Adrenal gland (tissue), 12 donors: ENCODE results near the gene ZBTB46. TPM values are rescaled to one million over a fixed set of nuclear protein-coding genes. Genes with fewer than 3 reads are reported as not detected.

Source experiments
- DNase-seq, 7 donors: peaks; one replicate each; pipeline ENCODE4 v3.0.0-alpha.2; 2019 to 2020
- H3K27ac ChIP-seq, 5 donors: fragments of 200-600 bp; sonication (generic) in 4 of 5; 1 replicate in 3 of 5; 2 replicates in 2 of 5; pipeline versions ENCODE4 v1.5.1 to v1.8.0; 2016 to 2020; ENCODE audit warnings: mild to moderate bottlenecking in 1 of 5
- H3K27me3 ChIP-seq: fragments of 200-600 bp; 2 replicates; pipeline ENCODE4 v1.8.0; 2021
- H3K36me3 ChIP-seq, 2 donors: fragments of 200-600 bp; replicated peaks in 1 of 2; 1 replicate in 1 of 2; 2 replicates in 1 of 2; pipeline versions ENCODE4 v1.5.1 to v1.8.0; 2018 to 2022
- H3K4me1 ChIP-seq, 2 donors: fragments of 200-600 bp; replicated peaks in 1 of 2; 1 replicate in 1 of 2; 2 replicates in 1 of 2; pipeline versions ENCODE4 v1.5.1 to v1.8.0; 2018 to 2021
- H3K4me3 ChIP-seq, 4 donors: fragments of 200-600 bp; sonication (generic) in 3 of 4; one replicate each; pipeline ENCODE4 v1.5.1; 2016 to 2018
- H3K9me3 ChIP-seq, 3 donors: fragments of 200-600 bp; sonication (generic) in 1 of 3; replicated peaks in 1 of 3; 1 replicate in 2 of 3; 2 replicates in 1 of 3; pipeline versions ENCODE4 v1.5.1 to v1.8.0; 2016 to 2021
- POLR2A ChIP-seq, 2 donors: fragments of 450-650 bp; IDR thresholded peaks; one replicate each; pipeline ENCODE4 v1.6.1; 2017; ENCODE audit warnings: antibody characterized with exemption in 2 of 2, mild to moderate bottlenecking in 2 of 2, moderate library complexity in 1 of 2
- WGBS, 4 donors: extraction: QIAGEN DNeasy Blood & Tissue Kit in 2 of 4; methylation state at CpG; one replicate each; pipeline versions ENCODE4 v1.1.5 to v1.1.7; 2013 to 2017; 5-methylcytosine and 5-hydroxymethylcytosine counted together
- intact Hi-C, 2 donors: fragments of 100-400 bp; cut with DNase I; formaldehyde crosslinking; loops; one replicate each; pipeline versions ENCODE4 v1.14.1 to v1.15.0; 2022 to 2023
- polyA plus RNA-seq, 3 donors: library from polyadenylated mRNA; stranded (reverse); fragments of 200-250 nt in 2 of 3; fragments of 350-450 nt in 1 of 3; fragmentation: Illumina TruSeq in 1 of 3; extraction: RNeasy Lipid Tissue Mini Kit (QIAGEN cat#74804) in 1 of 3; gene quantifications; one replicate each; pipeline ENCODE4 v1.2.3, GENCODE V29; 2013 to 2014
- total RNA-seq, 9 donors: library from RNA; depleted of rRNA in 4 of 9; stranded (reverse); fragments of >200 nt in 4 of 9; fragments of 120-200 nt in 1 of 9; fragmentation: NEBNext Ultra II Directional in 1 of 9; extraction: Animal tissue kit (Norgen Biotek cat#: 25700) in 1 of 9; gene quantifications; one replicate each; pipeline versions ENCODE4 v1.1.0 to v1.2.4, GENCODE V29; 2013 to 2023
- TF ChIP-seq, protein P1 (sequence below), 6 experiments: fragments of 450-650 bp in 4 of 6; fragments of 200-600 bp in 2 of 6; sonication (generic) in 1 of 6; IDR thresholded peaks; 1 replicate in 5 of 6; 2 replicates in 1 of 6; pipeline versions ENCODE4 v1.5.1 to v1.8.0; 2016 to 2021; ENCODE audit warnings: antibody characterized with exemption in 6 of 6, mild to moderate bottlenecking in 2 of 6, moderate library complexity in 1 of 6
- donor health status: healthy with polysubstance abuse.
- donor health status: Bipolar disorder and iron deficiency.
- donor health status: DM: yes; HTN: yes; CAD: no.
- donor health status: DM: no; HTN: no; CAD: no.
- donor health status: DM: no; HTN: no; CAD: no.
- donor health status: DM: yes; HTN: yes; CAD: no.

The ZBTB46 gene
- total and polyA plus RNA-seq, 12 donors: 0.77 to 22.4 (median 10.6) TPM

- no peak for DNase-seq
- intact Hi-C loops: no loop called here
- Histone ChIP-seq H3K36me3 (no peaks in the 10 kb centered on the region), H3K27ac (no peak overlapping the region), H3K4me3 (no peak overlapping the region), H3K27me3 (no peaks in the 10 kb centered on the region), H3K4me1 (peaks cover 10 to 17% of the 10 kb centered on the region in 2 donors), H3K9me3 (no peaks in the 10 kb centered on the region)
- TF ChIP-seq POLR2A (IDR thresholded peaks at IDR 0.05): no peak
- TF ChIP-seq, protein P1, sequence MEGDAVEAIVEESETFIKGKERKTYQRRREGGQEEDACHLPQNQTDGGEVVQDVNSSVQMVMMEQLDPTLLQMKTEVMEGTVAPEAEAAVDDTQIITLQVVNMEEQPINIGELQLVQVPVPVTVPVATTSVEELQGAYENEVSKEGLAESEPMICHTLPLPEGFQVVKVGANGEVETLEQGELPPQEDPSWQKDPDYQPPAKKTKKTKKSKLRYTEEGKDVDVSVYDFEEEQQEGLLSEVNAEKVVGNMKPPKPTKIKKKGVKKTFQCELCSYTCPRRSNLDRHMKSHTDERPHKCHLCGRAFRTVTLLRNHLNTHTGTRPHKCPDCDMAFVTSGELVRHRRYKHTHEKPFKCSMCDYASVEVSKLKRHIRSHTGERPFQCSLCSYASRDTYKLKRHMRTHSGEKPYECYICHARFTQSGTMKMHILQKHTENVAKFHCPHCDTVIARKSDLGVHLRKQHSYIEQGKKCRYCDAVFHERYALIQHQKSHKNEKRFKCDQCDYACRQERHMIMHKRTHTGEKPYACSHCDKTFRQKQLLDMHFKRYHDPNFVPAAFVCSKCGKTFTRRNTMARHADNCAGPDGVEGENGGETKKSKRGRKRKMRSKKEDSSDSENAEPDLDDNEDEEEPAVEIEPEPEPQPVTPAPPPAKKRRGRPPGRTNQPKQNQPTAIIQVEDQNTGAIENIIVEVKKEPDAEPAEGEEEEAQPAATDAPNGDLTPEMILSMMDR (IDR thresholded peaks at IDR 0.05): no peak
- 90 to 95% (median 92%) methylated on average over 12 of the region's 12 CpGs for WGBS, 4 donors
These were observed 12.2 kb upstream of the ZBTB46 start for GRCh38 chr20:63843222-63843621.

- TF ChIP-seq POLR2A (IDR thresholded peaks at IDR 0.05): no peak
- 59 to 83% (median 72%) methylated on average over 6 to 9 of the region's 9 CpGs for WGBS, 4 donors
These were observed 11.2 kb upstream of the ZBTB46 start for GRCh38 chr20:63842258-63842657.

DNA sequence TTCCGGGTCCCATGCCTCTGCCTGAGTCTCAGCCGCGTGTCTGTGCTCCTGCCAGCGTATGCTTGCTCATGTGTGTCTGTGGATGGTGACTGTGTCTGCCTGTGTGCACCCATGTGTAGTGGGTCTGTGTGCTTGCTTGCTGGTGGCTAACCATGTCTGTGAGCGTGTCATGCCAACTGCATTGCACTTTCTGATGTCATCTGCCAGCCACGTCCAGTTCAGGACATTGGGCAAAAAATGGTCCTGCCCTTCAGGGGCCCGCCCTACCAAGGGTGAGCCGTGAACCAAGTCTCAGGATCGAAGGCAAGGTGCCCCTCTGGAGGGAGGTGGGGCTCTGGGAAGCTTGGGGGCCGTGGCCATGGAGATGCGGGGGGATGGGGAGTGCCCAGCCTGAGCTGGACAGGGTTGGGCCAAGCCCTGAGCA is 9.4 kb upstream of the ZBTB46 start:
- Histone ChIP-seq H3K4me3 (no peak overlapping the region), H3K9me3 (no peaks in the 10 kb centered on the region), H3K36me3 (no peaks in the 10 kb centered on the region), H3K4me1 (no peaks in the 10 kb centered on the region), H3K27ac (no peak overlapping the region), H3K27me3 (no peaks in the 10 kb centered on the region)
- intact Hi-C loops: no loop called here
- 78 to 90% (median 88%) methylated on average over 6 to 11 of the region's 11 CpGs for WGBS, 4 donors
- no peak for DNase-seq
- TF ChIP-seq, protein P1 (IDR thresholded peaks at IDR 0.05): no peak
- TF ChIP-seq POLR2A (IDR thresholded peaks at IDR 0.05): no peak

More at GRCh38 chr20:63842258-63842657, 11.2 kb upstream of the ZBTB46 start:
- H3K36me3 ChIP-seq: no peaks in the 10 kb centered on the region
- no peaks in the 10 kb centered on the region for H3K9me3 ChIP-seq
- peaks cover 10 to 12% of the 10 kb centered on the region in 2 donors for H3K4me1 ChIP-seq
- intact Hi-C loops: no loop called here
- no peak overlapping the region for H3K27ac ChIP-seq
- H3K4me3 ChIP-seq: no peak overlapping the region
- DNase-seq: no peak
- H3K27me3 ChIP-seq: no peaks in the 10 kb centered on the region

- Histone ChIP-seq H3K36me3 (no peaks in the 10 kb centered on the region), H3K27ac (no peak overlapping the region), H3K4me1 (peaks cover 0 to 7% of the 10 kb centered on the region in 2 donors), H3K27me3 (no peaks in the 10 kb centered on the region), H3K4me3 (no peak overlapping the region), H3K9me3 (no peaks in the 10 kb centered on the region)
- intact Hi-C loops: no loop called here
- DNase-seq: no peak
- 75 to 90% (median 84%) methylated on average over 13 of the region's 13 CpGs for WGBS, 4 donors
- TF ChIP-seq, protein P1 (IDR thresholded peaks at IDR 0.05): no peak
- no peak for TF ChIP-seq POLR2A (IDR thresholded peaks at IDR 0.05)
These were observed 8.6 kb upstream of the ZBTB46 start for GRCh38 chr20:63839620-63840019.

GRCh38 chr20:63837479-63837878 is 6.4 kb upstream of the ZBTB46 start:
- Histone ChIP-seq H3K4me1 (peaks cover 0 to 16% of the 10 kb centered on the region in 2 donors), H3K27me3 (no peaks in the 10 kb centered on the region), H3K9me3 (no peaks in the 10 kb centered on the region), H3K36me3 (no peaks in the 10 kb centered on the region), H3K4me3 (no peak overlapping the region), H3K27ac (no peak overlapping the region)
- intact Hi-C loops: no loop called here
- 62 to 70% (median 68%) methylated on average over 6 to 8 of the region's 8 CpGs for WGBS, 4 donors
- DNase-seq: no peak
- TF ChIP-seq POLR2A (IDR thresholded peaks at IDR 0.05): no peak
- TF ChIP-seq, protein P1 (IDR thresholded peaks at IDR 0.05): no peak
